DND-41 (cell line): ENCODE results near the gene SF3B3.

Experiments used
- CTCF ChIP-seq: IDR thresholded peaks from 2 replicates; pipeline ENCODE4 v1.5.1; 2012; ENCODE audit warnings: borderline replicate concordance, low read length, moderate library complexity, mild to moderate bottlenecking; ENCODE audit not compliant: poor library complexity, severe bottlenecking; ENCODE audit errors: extremely low read depth
- EZH2 ChIP-seq: IDR thresholded peaks from 3 replicates; pipeline ENCODE4 v1.6.1; 2012; ENCODE audit warnings: borderline replicate concordance, low read depth, mild to moderate bottlenecking, moderate library complexity, low read length, inconsistent platforms; ENCODE audit not compliant: severe bottlenecking

DNA sequence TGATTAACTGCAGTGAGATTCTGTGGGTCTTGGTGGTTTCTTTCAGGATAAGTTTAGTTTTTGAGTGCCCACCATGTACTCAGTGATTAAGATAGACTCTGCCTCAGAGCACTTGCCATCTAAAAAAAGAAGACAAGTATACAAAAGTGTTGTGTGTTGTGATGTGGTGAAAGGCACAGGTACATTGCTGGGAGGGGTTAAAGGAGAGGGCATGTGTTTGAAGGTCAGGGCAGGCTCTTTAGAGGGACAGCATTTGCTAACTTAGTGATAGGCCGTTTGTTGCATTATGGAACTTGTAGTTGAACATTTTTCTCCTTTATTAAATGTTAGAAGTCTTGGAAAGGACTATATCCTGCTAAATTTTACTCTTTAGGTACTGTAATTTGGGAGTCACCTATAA lies 26.5 kb downstream of the SF3B3 start:
- no peak for TF ChIP-seq CTCF
- TF ChIP-seq EZH2 = no peak
